CD4-positive, alpha-beta T cell treated with Interleukin-21 for 1 hour (primary cell): ENCODE data around the gene BLTP3A.

Source experiments
- DNase-seq: peaks from one replicate; pipeline ENCODE4 v3.0.0-alpha.2; 2020

The BLTP3A gene

DNA sequence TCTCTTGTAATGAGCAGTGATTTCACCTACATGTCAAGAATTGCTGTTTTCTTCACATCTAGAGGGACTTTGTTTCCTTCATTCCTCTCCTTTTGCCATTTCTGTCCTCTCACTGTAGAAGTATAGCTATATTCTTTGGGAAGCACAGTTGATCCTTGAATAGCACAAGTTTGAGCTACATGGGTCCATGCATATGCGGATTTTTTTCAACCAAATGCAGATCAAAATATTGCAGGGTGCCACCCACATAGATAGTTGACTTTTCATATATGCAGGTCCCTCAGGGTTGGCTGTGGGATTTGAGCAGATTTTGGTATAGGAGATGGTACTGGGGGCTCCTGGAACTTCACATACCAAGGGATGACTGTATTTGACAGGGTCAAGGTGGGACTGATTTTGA lies 41.1 kb downstream of the BLTP3A start:
- DNase-seq, result no peak

DNA sequence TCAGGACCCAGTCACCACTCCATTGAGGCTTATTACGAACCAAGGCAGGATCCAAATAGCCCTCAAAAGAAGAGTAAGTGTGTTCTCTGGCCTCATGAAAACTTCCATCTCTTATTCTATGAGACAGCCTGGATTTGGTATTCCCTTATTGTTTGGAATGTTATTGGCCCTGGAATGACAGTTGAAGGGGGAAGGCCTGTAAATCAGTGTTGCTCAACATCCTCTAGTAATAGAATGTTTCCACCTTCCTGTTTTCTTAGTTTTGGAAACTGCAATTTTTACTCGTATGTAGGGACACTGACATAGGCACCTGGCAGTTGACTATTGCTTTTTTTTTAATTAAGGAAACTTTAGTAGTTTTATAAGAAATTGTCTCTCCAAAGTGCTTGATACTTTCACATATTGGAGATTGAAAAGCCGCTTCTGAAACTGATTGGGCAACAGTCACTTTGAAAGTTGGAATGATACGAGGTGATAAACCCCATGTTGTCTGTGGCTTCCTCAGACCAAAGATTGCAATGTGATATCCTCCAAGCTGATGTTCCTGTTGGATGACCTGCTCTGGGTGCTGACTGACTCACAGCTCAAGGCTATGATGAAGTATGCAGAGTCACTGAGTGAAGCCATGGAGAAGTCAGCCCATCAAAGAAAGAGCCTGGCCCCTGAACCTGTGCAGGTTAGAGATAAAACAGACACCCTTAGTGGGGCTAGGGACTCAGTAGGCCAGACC lies 43.1 kb downstream of the BLTP3A start:
- DNase-seq, result no peak

DNA sequence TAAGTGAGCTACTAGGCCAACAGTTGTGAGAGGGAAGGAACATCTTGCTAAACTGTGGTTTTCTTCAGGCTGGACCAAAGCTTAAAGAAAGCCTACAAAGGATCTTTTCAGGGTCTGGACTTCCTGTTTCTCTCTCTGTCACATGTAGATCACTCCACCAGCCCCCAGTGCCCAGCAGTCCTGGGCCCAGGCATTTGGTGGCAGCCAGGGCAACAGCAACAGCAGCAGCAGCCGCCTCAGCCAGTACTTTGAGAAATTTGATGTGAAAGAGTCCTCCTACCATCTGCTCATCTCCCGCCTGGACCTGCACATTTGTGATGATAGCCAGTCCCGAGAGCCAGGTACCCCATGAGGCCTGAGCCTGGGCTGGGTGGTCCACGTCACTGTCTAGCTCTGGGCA lies 44.1 kb downstream of the BLTP3A start:
- DNase-seq, result no peak

DNA sequence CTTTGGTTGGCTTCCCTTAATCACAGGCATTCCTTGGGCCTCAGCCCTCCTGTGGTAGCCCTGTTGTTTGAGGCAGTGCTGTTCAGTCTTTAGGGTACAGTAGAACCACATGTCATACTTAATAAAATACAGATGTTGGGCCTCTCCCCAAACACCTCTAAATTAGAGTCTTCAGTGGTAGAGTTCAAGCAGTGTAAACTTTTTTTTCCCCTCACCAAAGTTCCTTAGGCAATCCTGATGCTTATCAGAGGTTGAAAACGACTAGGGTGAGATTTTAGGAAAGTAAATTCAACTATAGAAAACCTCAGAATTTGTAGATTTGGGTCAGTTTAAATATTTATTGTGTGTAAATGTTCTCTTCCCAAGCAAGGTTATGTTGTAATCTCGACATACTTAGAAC lies 44.6 kb downstream of the BLTP3A start:
- no peak for DNase-seq

DNA sequence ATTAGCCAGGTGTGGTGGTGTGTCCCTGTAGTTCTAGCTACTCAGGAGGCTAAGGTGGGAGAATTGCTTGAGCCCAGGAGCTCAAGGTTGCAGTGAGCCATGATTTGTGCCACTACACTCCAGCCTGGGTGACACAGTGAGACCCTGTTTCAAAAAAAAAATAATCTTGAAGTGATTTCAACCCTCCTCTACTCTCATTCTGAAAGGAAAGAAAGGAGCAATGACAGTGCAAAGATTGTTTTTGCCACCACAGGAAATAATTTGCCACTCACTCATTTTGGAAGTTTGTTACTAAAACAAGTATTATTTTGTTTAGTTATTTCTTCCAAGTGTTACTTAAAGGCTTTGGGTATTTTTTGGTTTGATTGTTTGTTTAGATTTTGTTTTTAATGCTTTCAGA lies 45.6 kb downstream of the BLTP3A start:
- DNase-seq, result no peak

DNA sequence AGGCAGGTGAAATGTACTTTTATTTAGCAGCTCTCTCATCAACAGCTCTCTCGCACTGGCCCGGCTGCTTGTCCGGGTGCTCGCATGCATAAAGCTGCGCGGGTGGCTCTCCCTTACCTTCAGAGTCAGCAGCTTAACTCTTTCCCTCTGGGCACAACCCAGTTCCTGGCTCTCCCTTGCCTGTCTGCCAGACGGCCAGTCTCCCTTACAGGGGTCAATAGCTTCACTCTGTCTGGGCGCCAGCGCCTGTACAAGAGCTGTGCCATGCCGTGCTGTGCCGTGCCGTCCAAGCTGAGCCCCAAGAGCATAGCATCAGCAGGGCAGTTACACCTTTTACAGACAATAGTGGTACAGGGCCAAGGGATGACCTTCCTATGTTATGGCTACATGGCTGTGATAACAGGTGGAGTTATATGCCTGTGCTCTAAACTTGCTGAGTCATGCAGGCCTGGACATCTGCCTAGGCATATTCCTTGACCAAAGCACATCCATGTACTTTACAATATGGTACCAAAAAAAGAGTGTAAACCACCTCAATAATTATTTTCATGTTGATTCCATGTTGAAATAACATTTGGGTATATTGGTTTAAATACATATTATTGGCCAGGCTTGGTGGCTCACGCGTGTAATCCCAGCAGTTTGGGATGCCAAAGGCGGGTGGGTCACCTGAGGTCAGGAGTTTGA lies 47.9 kb downstream of the BLTP3A start:
- no peak for DNase-seq
